Right hindlimb (tissue), 1 donor: ENCODE results near the gene SRPK3.
"Not testable (repeated sequence)": the region's sequence is repeated elsewhere in the genome, so short reads cannot be mapped to it uniquely, and the experiment has no call there.

Experiments
- DNase-seq: peaks from one replicate; pipeline ENCODE4 v3.0.0-alpha.2; 2018

The SRPK3 gene

GRCh38 chrX:153746359-153746758, 34.5 kb upstream of the SRPK3 start:
- DNase-seq: no peak

DNA sequence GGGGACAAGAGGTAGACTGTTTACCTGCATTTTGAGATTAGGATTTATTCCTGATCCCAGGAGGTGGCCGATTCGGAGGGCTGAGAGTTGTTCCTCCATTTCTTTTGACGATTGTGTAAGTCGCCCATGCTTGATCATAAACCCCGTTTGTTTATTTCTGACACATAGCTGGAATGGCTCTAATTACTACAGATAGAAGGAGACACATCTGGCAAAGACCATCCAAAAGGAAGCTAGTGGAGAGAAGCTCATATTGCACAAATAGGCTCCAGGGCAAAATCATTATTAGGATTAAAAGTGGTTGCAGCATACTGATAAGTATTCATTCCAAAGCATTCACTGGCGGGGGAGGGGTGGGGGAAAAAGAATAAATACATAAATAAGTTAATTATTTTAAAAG, 33.9 kb upstream of the SRPK3 start:
- not testable (repeated sequence) for DNase-seq

DNA sequence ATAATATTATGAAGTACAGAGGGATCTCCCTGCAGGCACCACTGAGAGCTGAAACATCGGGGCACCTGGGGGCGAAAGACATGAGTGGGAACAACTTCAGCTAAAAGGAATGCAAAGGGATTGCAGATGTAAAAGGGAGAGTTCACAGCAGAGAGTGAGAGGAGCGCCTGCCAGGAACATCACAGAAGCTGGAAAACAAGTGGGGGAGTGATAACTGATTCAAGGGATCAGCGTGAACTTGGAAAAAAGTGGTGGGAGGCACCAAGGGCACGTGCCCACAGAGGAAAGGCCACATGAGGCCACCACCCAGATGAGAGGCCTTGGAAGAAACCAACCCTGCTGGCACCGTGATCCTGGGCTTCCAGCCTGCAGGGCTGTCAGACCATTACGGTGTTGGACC, 31.8 kb upstream of the SRPK3 start:
- DNase-seq: not testable (repeated sequence)

- DNase-seq: no peak
Measured at GRCh38 chrX:153750127-153750774, 30.6 kb upstream of the SRPK3 start.

GRCh38 chrX:153755136-153755535, 25.7 kb upstream of the SRPK3 start:
- no peak for DNase-seq

DNA sequence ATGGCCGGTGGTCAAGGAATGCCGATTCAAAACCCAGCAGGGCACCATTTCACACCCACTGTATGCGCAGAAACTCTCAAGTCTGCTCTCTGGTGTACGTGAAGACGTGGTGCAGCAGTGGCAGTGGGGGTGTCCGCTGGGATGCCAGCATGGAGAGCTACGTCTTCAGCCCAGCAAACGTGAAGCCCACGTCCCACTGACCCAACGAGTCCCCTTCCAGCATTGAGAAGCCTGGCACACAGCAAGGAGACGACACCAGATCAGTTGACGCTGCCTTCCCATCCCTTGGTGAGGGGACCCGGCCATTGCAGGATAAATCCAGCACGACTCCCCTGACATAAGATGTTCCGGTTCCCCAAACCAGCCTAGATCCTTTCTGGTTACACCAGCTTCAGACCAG, 19.0 kb upstream of the SRPK3 start:
- DNase-seq: no peak

DNA sequence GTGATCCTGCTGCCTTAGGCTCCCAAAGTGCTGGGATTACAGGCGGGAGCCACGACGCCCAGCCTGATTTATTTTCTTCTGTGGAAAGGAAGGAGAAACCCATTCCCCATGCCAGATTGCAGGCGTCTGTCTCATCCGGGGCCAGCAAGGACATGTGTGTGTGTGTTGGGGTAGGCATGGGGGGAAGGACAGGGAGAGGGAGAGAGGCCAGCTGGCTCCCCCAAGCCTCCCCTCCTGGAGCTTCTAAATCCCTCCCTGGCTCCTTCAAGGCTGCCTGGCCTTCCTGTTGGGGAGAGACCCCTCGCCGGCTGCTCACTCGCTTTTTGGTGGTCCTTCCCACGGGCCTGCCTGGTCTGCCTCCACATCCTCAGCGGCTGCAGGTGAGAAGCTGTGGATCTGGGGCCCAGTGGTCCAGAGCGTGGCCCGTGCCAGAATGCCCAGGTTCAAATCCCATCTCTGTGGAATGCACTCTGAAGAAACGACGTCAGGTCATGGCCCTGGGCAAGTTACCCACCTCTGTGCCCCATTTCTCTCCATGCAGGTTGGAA, 18.1 kb upstream of the SRPK3 start:
- no peak for DNase-seq

DNA sequence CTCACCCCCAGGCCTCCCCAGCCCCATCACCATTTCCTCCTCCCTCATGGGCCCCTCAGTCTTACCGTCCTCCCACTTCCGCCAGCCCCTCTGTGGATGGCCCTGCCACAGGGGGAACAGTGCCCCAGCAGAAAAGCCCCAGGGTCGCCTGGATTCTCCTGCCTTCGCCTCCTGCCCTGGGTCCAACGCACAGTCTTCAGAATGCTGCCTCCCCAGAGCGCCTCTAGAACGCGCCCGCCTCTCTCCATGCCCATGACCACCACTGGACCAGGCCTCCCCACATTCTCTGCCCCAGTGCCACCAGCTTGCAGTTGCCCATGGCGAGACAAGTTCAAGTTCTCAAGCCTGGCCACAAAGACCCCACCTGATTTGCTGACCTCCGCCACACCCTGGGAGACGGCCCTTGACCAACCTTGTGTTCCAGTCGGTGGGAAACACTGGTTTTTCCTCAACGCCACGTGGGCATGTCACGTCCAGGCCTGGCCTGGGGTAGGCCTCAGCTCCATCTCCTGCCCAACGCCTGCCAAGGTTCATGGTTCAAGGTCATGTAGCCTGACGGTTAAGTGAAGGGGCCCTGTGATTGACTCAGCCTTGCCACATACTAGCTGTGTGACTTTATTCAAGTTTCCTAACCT, 17.4 kb upstream of the SRPK3 start:
- no peak for DNase-seq

GRCh38 chrX:153763989-153764755, 16.7 kb upstream of the SRPK3 start, which contains the start of gene PLXNB3:
Gene PLXNB3, plus strand, starts transcription at chrX:153764249. Its CDS starts 1,287 bp downstream, at chrX:153765536.
- peak; percentile 69 for DNase-seq

DNA sequence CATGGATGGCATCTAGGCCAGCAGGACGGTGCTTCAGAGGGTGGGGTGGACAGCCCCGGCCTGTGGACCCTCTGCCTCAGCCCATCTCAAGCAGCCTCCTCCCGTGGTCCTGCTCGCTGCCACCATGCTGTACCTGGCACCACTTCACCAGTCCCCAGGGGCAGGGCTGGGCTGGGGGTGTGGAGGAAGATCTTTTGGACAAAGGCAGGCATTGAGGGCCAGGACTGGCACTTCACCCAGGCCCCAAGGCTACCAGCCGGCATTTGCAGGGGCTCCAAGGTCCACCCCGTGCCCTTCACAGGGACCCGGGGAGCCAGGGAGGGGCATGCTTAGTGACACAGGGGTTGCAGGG, 16.1 kb upstream of the SRPK3 start:
- no peak for DNase-seq

DNA sequence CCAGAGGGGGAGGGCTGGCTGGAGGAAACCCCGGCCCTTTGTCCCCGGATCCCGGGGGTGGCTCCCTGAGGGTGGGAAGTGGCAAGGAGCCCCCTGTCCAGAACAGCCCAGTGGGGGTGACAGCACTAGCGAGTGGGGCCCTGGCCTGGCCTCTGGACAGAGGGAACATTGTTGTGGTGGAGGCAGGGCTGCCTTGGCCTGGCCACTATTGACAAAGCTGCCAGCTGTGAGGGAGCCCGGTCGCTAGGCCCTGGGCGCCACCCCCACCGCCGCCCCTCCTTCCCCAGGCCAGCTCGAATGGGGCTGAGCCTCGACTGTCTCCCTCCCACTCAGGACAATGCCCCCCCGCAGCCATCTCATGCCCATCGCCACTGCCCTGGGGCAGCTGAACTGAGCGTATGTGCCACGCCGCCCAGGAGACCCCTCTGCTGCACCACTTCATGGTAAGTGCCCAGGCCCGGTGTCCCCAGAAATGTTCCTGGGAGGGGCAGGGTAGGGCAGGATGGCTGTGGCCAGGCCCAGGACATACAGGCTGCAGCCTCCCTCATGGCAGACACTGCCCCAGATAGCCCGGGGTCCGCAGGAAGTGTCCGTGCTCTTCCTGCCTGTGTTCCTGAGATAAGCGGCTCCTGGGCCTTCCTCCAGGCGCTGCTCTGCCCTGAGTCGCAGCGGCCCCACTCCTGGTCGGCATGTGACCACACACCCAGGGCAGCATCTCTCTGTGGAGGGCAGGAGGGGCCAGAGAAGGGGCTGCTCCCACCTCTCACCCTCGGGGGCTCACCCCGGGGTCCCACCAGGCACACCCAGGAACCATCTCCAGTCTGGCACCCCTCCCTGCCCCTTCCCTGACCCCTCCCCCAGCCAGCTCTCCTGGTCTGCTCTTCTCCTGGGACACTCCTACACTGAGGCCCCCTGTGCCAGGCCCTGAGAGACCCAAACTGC, 15.4 kb upstream of the SRPK3 start:
- no peak for DNase-seq

DNA sequence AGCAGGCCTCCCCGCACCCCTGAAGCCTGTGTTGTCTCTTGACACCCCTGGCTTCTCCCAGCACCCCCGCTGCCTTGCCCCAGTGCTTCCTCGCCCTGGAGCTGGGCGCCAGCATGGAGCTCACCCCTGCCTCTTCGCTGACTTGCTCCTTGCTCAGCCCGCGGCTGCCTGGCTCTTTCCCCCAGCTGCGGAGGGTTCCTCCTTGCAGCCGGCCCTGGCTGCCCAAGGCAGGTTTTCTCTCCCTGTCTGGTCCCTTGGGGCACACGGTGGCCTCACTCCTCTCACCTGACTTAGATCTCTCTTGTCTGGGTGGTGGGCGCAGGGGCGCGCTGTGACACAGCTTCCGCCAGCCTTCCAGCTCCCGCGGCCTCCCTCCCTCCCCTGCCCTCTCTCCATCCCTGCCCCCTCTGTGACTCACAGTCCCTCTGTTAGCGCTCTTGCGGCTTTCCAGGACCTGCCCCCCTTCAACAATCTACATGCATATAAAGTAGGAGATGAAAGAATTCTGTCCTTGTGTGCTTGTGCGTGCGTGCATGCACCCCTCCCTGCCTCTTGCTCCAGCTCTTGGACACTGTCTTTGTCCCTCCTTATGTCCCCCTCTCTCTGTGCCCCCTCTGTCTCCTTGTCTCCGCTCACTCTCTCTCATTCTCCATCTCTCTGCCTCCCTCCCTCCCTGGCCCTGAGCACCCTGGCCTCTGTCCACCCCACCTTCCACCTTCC, 14.6 kb upstream of the SRPK3 start:
- DNase-seq: no peak

GRCh38 chrX:153766871-153767673, 13.8 kb upstream of the SRPK3 start:
- DNase-seq: no peak

DNA sequence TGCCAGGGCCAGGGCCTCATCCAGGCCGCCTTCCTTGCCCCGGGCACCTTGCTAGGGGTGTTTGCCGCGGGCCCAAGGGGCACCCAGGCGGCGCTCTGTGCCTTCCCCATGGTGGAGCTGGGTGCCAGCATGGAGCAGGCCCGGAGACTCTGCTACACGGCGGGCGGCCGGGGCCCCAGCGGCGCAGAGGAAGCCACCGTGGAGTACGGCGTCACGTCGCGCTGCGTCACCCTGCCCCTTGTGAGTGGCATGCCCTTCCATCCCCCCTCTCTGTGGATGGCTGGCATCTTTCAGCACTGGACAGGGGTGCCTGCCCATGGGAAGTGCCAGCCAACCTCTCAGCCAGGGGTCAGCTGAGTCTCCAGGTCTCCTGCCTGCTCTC, 13.2 kb upstream of the SRPK3 start:
- peak; percentile 12 for DNase-seq

- DNase-seq: peak; percentile 12
Measured at GRCh38 chrX:153768311-153769157, 12.3 kb upstream of the SRPK3 start.

DNA sequence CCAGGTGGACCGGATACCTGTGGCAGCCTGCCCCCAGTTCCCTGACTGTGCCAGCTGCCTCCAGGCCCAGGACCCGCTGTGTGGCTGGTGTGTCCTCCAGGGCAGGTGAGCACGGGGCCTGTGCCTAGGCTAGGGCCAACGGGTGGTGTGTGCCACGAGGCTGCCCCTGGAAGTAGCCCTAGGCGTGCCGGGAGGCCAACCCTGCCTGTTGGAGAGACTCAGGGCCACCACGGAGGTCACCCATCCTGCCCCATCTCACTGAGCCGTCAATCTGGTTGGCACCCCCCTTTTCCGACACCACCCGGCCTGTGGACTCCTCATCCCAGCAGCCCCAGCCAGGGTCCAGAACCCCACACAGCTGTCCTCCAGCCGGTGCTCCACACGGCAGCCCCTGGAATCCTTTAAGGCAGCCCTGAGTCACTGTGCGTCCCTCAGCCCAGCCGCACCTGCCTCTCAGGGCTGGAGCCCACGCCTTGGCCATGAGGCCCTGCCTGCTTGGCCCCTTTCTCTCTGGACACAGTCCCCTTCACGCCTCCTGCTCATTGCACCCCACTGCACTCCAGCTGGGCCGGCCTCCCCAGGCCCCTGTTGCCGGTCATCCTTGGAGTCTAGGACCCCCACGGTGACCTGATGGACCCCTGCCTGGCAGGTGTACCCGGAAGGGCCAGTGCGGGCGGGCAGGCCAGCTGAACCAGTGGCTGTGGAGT, 11.5 kb upstream of the SRPK3 start:
- DNase-seq: no peak

DNA sequence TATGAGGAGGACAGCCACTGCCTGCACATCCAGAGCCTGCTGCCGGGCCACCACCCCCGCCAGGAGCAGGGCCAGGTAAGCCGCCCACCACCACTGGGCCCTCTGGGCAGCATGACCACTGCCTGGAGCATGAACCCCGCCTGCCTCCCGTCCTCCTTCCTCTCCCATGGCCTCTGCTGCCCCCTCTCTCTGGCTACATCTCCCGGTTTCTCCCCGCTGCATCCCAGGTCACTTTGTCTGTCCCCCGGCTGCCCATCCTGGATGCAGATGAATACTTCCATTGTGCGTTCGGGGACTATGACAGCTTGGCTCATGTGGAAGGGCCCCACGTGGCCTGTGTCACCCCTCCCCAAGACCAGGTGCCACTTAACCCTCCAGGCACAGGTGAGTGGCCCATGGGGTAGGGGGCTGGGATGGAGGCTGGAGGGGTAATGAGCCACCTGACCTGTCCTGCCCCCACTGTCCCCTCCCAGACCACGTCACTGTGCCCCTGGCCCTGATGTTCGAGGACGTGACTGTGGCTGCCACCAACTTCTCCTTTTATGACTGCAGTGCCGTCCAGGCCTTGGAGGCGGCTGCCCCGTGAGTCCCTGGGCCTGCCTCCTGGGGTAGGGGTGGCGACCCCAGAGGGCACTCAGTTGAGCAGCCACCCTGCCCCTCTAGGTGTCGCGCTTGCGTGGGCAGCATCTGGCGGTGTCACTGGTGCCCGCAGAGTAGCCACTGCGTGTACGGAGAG, 10.8 kb upstream of the SRPK3 start:
- DNase-seq: no peak

- DNase-seq: no peak
Measured at GRCh38 chrX:153770601-153771414, 10.0 kb upstream of the SRPK3 start.
